Neural progenitor cell (in vitro differentiated cells): ENCODE data around the gene SLC12A6. TPM values are rescaled to one million over a fixed set of nuclear protein-coding genes. Genes with fewer than 3 reads are reported as not detected.

ENCODE experiments used
- DNase-seq: peaks from one replicate; pipeline ENCODE4 v3.0.0-alpha.2; 2016; ENCODE audit warnings: low spot score
- H2AFZ ChIP-seq: fragments of 200-600 bp; sonication (generic); replicated peaks from 2 replicates; pipeline ENCODE4 v1.6.1; 2016; ENCODE audit warnings: antibody characterized with exemption
- H3F3A ChIP-seq: fragments of 200-600 bp; sonication (generic); 2 replicates; pipeline ENCODE4 v1.6.1; 2016; ENCODE audit warnings: antibody characterized with exemption, low read depth
- H3K27ac ChIP-seq: fragments of 200-600 bp; sonication (generic); 2 replicates; pipeline ENCODE4 v1.5.1; 2016; ENCODE audit warnings: mild to moderate bottlenecking
- H3K27me3 ChIP-seq: fragments of 200-600 bp; sonication (generic); 2 replicates; pipeline ENCODE4 v1.6.1; 2016; ENCODE audit warnings: mild to moderate bottlenecking, moderate library complexity
- H3K36me3 ChIP-seq: fragments of 200-600 bp; sonication (generic); 2 replicates; pipeline ENCODE4 v1.5.1; 2016
- H3K4me1 ChIP-seq: fragments of 200-600 bp; sonication (generic); 2 replicates; pipeline ENCODE4 v1.6.1; 2016; ENCODE audit warnings: mixed run types
- H3K4me2 ChIP-seq: fragments of 200-600 bp; sonication (generic); 2 replicates; pipeline ENCODE4 v1.6.1; 2016
- H3K4me3 ChIP-seq: fragments of 200-600 bp; sonication (generic); 2 replicates; pipeline ENCODE4 v1.5.1; 2016
- H3K79me2 ChIP-seq: fragments of 200-600 bp; sonication (generic); 2 replicates; pipeline ENCODE4 v1.6.1; 2016; ENCODE audit warnings: low read depth
- H3K9ac ChIP-seq: fragments of 200-600 bp; sonication (generic); 2 replicates; pipeline ENCODE4 v1.6.1; 2016
- H3K9me3 ChIP-seq: fragments of 200-600 bp; sonication (generic); 2 replicates; pipeline ENCODE4 v1.5.1; 2016; ENCODE audit warnings: low read depth
- H4K20me1 ChIP-seq: fragments of 200-600 bp; sonication (generic); 2 replicates; pipeline ENCODE4 v1.6.1; 2016; ENCODE audit warnings: low read depth
- H3K27ac Mint-ChIP-seq: 3 replicates; pipeline ENCODE4 v1.8.0; 2021; ENCODE audit warnings: mixed read lengths
- H3K27me3 Mint-ChIP-seq: 2 replicates; pipeline ENCODE4 v1.8.0; 2022; ENCODE audit warnings: low read depth, mild to moderate bottlenecking, inconsistent platforms, moderate library complexity, mixed read lengths; ENCODE audit not compliant: insufficient read depth
- H3K36me3 Mint-ChIP-seq: 3 replicates; pipeline ENCODE4 v1.8.0; 2021; ENCODE audit warnings: mixed read lengths
- H3K4me1 Mint-ChIP-seq: 3 replicates; pipeline ENCODE4 v1.8.0; 2021; ENCODE audit warnings: mixed read lengths
- H3K4me3 Mint-ChIP-seq: 3 replicates; pipeline ENCODE4 v1.8.0; 2021; ENCODE audit warnings: mild to moderate bottlenecking, moderate library complexity, mixed read lengths
- H3K9me3 Mint-ChIP-seq: 3 replicates; pipeline ENCODE4 v1.8.0; 2020; ENCODE audit warnings: mixed read lengths
- EZH2 ChIP-seq: fragments of 200-600 bp; sonication (generic); IDR thresholded peaks from 2 replicates; pipeline ENCODE4 v1.6.1; 2017; ENCODE audit warnings: antibody characterized with exemption, mild to moderate bottlenecking, moderate library complexity
- EZH2phosphoT487 ChIP-seq: fragments of 200-600 bp; sonication (generic); IDR thresholded peaks from 2 replicates; pipeline ENCODE4 v1.6.1; 2017; ENCODE audit warnings: antibody characterized with exemption
- total RNA-seq: library from RNA; depleted of rRNA; stranded (reverse); fragments of >200 nt; gene quantifications from 2 replicates; pipeline ENCODE4 v1.2.3, GENCODE V29; 2015; ENCODE audit warnings: low replicate concordance
- TF ChIP-seq, protein P1 (sequence below): fragments of 200-600 bp; sonication (generic); IDR thresholded peaks from 2 replicates; pipeline ENCODE4 v1.5.1; 2017; ENCODE audit warnings: antibody characterized with exemption, mild to moderate bottlenecking

Gene SLC12A6
- total RNA-seq, 1 donor from 2014 or later: 17.7 TPM

DNA sequence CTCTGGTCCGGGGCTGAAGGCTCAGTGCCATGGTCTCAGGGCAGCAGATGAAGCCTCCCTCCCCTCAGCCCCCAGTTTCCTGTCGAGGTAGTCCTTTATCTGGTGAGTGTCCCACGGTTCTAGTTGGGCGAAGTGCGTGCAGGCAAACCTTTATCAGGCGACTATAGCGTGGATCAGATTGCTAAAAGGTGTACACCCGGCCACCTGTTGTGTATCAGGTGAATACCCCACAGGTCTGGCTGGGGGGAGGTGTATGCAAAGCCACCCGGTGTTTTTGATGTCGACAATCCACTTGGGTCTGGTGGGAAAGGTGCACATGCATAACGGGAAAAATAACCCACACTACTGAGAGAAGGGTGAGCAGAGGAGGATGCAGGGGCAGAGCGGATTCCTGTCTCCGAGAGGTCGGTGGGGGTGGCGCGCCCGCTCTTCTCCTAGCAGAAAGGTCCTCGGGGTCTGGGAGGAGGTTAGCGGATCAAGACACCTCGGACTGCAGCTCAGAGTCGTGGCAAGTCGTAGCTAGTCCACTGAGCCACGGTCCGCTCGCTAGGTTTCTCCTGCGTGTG, 507 bp downstream of the SLC12A6 start:
- peaks cover 13% of the 10 kb centered on the region for H3K4me1 ChIP-seq
- Mint-ChIP-seq H3K4me3 (peak overlapping the region; percentile 95), H3K36me3 (peaks cover 17% of the 10 kb centered on the region), H3K27me3 (peaks cover 5% of the 10 kb centered on the region), H3K4me1 (peaks cover 12% of the 10 kb centered on the region), H3K9me3 (no peaks in the 10 kb centered on the region), H3K27ac (peak overlapping the region; percentile 95)
- peak; percentile 16 for DNase-seq
- no peaks in the 10 kb centered on the region for H3K9me3 ChIP-seq
- peaks cover 4% of the 10 kb centered on the region for H3K27me3 ChIP-seq
- peaks cover 27% of the 10 kb centered on the region for H3F3A ChIP-seq
- peak overlapping the region; percentile 99 for H2AFZ ChIP-seq
- H3K79me2 ChIP-seq: peaks cover 15% of the 10 kb centered on the region
- peak overlapping the region; percentile 67 for H3K9ac ChIP-seq
- TF ChIP-seq EZH2 (no peak), EZH2phosphoT487 (no peak)
- TF ChIP-seq, protein P1, sequence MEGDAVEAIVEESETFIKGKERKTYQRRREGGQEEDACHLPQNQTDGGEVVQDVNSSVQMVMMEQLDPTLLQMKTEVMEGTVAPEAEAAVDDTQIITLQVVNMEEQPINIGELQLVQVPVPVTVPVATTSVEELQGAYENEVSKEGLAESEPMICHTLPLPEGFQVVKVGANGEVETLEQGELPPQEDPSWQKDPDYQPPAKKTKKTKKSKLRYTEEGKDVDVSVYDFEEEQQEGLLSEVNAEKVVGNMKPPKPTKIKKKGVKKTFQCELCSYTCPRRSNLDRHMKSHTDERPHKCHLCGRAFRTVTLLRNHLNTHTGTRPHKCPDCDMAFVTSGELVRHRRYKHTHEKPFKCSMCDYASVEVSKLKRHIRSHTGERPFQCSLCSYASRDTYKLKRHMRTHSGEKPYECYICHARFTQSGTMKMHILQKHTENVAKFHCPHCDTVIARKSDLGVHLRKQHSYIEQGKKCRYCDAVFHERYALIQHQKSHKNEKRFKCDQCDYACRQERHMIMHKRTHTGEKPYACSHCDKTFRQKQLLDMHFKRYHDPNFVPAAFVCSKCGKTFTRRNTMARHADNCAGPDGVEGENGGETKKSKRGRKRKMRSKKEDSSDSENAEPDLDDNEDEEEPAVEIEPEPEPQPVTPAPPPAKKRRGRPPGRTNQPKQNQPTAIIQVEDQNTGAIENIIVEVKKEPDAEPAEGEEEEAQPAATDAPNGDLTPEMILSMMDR: no peak
- H3K27ac ChIP-seq: peak overlapping the region; percentile 82
- H3K4me3 ChIP-seq: peak overlapping the region; percentile 99
- H3K4me2 ChIP-seq: peak overlapping the region; percentile 98
- H4K20me1 ChIP-seq: peaks cover 4% of the 10 kb centered on the region
- peaks cover 14% of the 10 kb centered on the region for H3K36me3 ChIP-seq

DNA sequence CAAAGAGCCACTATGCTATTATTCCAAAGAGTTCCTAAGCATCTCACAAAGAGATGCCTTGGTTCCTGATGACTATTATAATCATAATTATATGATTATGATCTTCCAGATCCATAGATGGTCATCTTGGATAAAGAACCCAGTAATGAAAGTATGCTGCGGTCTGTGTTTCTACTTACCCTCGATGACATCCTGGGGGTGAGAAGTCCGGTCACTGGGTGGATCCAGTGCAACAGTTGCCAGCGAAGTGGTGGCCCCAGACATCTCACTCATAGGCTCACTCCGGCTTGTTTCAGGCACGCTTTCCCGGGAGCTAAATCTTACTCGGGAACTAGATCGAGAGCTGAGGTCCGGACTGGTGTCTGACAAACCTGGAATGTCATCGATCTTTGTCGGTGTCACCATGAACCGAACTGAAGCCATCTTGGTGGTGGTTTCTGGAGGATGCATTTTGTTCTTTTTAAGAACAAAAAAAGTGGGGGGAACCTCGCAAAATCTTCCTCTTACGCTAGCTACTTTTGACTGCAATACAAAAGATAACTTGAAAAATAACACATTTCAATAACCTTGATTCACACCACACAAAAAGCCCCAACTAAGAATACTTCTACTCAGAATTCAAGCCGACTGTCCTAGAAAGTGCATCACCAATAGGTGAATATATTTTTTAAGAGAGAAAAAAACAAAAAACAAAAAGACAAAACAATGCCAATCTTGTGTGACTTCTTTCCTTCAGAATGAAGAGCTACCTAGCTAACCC, 1.2 kb downstream of the SLC12A6 start:
- H3K4me1 ChIP-seq: peaks cover 13% of the 10 kb centered on the region
- peaks cover 8% of the 10 kb centered on the region for H3K79me2 ChIP-seq
- TF ChIP-seq, protein P1: no peak
- TF ChIP-seq EZH2 (no peak), EZH2phosphoT487 (no peak)
- H2AFZ ChIP-seq: no peak overlapping the region
- Mint-ChIP-seq H3K27ac (no peak overlapping the region), H3K27me3 (peaks cover 5% of the 10 kb centered on the region), H3K4me3 (peak overlapping the region; percentile 95), H3K9me3 (no peaks in the 10 kb centered on the region), H3K4me1 (peaks cover 7% of the 10 kb centered on the region), H3K36me3 (peaks cover 11% of the 10 kb centered on the region)
- peaks cover 27% of the 10 kb centered on the region for H3F3A ChIP-seq
- H3K9me3 ChIP-seq: no peaks in the 10 kb centered on the region
- no peak overlapping the region for H3K9ac ChIP-seq
- H4K20me1 ChIP-seq: peaks cover 4% of the 10 kb centered on the region
- no peak for DNase-seq
- no peak overlapping the region for H3K27ac ChIP-seq
- peaks cover 4% of the 10 kb centered on the region for H3K27me3 ChIP-seq
- H3K4me3 ChIP-seq: peak overlapping the region; percentile 99
- H3K36me3 ChIP-seq: peaks cover 9% of the 10 kb centered on the region
- peak overlapping the region; percentile 98 for H3K4me2 ChIP-seq

DNA sequence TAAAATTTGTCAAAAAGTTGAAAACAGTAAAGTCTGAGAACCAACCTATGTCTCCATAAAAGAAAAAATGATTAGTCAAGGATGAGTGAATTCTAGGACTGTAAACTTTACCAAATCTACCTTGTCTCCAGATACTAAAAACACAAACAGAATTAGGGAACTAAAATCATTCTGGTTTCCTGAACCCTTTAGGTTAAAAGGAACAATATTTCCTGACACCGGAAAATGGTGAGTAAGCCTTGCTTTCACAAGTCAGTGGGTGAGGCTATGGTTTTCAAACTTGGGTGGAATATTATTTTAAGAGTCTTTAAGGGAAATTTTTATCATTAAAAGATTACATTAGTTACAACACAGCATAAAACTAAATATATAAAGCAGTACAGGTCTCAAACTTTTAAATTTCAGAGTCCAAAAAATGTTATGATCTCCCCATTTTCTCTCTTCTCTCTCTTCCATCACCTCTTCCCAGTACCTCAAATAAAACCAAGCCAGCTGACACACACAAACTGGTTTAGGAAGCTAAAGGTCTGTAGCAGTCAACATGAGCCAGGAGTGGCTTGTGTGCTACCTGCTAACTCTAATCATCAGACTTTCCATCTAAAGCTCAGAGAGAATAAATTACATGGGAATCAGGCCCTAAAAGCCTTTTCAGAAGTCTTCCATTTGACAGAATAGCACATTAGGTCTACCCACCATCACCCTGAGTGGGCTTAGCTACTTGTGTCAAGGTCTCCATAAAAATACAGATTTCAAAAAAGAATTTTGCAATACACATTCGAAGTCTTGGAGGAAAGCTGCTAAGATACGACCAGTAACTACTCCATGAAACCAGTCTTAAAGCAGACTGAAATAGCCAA, 2.2 kb downstream of the SLC12A6 start:
- Mint-ChIP-seq H3K9me3 (no peaks in the 10 kb centered on the region), H3K27ac (no peak overlapping the region), H3K4me1 (peaks cover 7% of the 10 kb centered on the region), H3K36me3 (peaks cover 6% of the 10 kb centered on the region), H3K27me3 (peaks cover 5% of the 10 kb centered on the region), H3K4me3 (no peak overlapping the region)
- Histone ChIP-seq H3K4me1 (peaks cover 13% of the 10 kb centered on the region), H3K9ac (no peak overlapping the region), H3K79me2 (no peaks in the 10 kb centered on the region), H3K27me3 (peaks cover 4% of the 10 kb centered on the region), H3K4me2 (peak overlapping the region; percentile 42), H3K9me3 (no peaks in the 10 kb centered on the region), H3K36me3 (peaks cover 6% of the 10 kb centered on the region), H3K27ac (no peak overlapping the region), H3K4me3 (no peak overlapping the region), H4K20me1 (peaks cover 4% of the 10 kb centered on the region), H2AFZ (no peak overlapping the region), H3F3A (peaks cover 27% of the 10 kb centered on the region)
- DNase-seq: no peak
- TF ChIP-seq EZH2phosphoT487 (no peak), EZH2 (no peak)
- TF ChIP-seq, protein P1: no peak
